ENCODE measurements around the gene HTT.
A peak's percentile ranks its signal among the peaks of the same experiment; 100 is the strongest.
"Not testable (repeated sequence)": the region's sequence is repeated elsewhere in the genome, so short reads cannot be mapped to it uniquely, and the experiment has no call there.

HTT gene

DNA sequence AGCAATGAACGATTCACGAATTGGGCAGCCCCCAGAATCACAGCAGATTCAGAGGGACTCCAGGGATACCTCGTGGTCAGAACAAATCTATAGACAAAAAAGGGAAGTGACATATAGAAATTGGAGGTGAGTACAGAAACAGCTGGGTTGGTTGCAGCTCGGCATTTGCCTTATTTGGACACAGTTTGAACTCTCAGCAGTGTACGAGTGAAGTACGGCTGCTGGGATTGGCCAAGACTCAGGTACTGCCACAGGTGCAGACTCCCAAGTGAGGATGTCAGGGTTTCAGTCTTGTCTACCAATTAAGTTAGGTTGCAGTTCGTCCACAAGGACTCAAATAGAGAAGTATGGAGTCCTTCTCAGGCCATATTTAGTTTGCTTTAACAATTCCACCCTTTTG is 28.3 kb upstream of the HTT start:
- DNase-seq (ENCODE audit: low read depth): no peak

- DNase-seq (ENCODE audit: low read depth): no peak
These were observed 27.9 kb upstream of the HTT start for GRCh38 chr4:3046623-3047022.

DNA sequence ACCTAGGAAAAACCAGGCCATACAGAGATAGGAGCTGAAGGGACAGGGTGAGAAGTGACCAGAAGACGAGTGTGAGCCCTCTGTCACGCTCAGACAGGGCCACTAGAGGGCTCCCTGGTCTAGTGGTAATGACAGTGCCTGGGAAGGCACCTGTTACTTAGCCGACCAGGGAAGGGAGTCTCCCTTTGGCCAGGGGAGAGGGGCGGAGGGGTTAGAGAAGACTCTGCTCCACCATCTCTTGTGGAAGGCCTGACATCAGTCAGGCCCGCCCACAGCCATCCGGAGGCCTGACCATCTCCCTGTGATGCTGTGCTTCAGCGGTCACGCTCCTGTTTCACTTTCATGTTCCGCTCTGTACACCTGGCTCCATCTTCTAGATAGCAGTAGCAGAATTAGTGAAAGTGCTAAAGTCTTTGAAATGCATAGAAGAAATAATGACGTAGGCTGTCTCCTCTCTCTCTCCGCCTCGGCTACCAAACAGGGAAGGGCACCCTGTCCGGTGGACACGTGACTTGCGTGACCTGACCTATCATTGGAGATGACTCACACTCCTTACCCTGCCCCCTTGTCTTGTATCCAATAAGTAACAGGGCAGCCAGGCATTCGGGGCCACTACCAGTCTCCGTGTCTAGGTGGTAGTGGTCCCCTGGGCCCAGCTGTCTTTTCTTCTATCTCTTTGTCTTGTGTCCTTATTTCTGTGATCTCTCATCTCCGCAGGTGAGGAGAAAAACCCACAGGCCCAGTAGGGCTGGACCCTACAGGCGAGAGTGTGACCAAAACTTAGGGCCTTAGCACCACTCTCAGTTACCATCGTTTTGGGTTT is 26.8 kb upstream of the HTT start:
- peak; percentile 22 for DNase-seq (ENCODE audit: low read depth)

GRCh38 chr4:3051141-3051897 is 23.2 kb upstream of the HTT start:
- not testable (repeated sequence) for DNase-seq (ENCODE audit: low read depth)

DNA sequence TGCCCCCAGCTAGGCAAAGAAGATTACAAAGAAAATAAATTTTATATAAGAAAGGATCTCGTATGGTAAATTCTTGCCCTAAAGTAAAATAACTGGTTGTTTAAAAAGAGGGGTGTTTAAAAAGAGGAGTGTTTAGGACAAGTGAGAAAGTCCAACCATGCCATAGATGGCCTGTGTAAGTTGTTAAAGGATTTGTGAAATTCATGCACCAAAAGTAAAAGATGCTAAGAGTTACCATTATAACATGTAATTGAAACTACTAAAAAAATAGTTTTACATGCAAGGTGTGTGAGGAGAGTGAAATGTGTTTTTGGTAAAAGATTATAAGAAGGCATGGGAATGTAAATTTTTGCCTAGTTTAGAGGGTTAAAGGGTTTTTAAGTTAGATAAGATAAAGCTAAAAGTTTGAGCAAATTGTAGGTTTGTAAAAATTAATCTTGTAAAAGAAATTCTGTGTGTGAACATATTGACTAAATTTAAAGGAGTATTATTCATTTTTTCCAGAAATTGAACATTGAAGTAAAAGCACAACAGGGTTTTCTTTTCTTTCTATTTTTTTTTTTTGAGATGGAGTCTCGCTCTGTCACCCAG is 20.2 kb upstream of the HTT start:
- no peak for DNase-seq (ENCODE audit: low read depth)

- DNase-seq (ENCODE audit: low read depth): no peak
These were observed 14.5 kb upstream of the HTT start for GRCh38 chr4:3059943-3060342.

GRCh38 chr4:3060946-3061345 is 13.5 kb upstream of the HTT start:
- DNase-seq (ENCODE audit: low read depth): no peak

DNA sequence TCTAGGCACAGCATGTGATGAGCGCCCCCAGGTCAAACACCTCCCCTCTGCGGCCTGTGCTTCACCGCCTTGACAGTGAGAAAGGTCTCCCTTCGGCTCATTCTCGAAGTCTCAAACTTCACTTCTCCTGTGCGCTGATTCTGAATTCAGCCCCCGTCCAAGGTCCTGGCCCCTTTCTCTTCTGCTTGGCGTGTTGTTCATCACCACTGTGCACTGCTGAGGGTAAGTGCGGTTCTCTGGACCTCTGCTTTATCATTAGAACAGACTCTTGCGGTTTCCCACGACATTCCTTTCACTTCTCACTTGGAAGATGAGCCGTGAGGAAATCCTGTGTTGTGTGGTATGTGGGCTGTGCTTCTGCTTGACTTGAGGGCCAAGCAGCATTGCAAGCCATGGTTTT is 12.0 kb upstream of the HTT start:
- no peak for DNase-seq (ENCODE audit: low read depth)

- DNase-seq (ENCODE audit: low read depth): no peak
These were observed 8.9 kb upstream of the HTT start for GRCh38 chr4:3065551-3065950.

DNA sequence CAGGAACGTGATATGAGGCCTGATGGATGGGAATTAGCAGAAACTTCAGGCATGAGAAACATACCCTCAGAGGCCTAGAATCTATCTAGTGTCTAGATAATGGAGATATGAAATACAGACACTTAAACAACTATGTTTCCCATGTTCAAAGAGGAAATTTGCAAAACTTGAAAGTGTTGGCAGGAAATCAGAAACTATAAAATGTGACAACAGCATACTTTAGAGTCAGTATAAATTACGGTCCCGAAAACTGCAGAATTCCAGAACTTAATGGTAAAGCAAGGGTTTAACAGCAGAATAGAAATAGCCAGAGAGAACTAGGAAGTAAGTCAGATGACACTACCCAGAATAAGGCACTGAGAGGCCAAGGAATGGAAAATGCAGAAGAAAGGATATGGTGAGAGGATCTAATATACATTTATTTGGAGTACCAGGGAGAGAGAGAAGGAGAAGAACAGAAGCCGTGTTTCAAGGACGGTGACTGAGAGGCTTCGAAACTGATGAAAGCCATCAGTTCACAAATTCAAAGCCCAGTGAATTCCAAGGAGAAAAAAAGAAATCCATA is 7.6 kb upstream of the HTT start:
- DNase-seq (ENCODE audit: low read depth): no peak

DNA sequence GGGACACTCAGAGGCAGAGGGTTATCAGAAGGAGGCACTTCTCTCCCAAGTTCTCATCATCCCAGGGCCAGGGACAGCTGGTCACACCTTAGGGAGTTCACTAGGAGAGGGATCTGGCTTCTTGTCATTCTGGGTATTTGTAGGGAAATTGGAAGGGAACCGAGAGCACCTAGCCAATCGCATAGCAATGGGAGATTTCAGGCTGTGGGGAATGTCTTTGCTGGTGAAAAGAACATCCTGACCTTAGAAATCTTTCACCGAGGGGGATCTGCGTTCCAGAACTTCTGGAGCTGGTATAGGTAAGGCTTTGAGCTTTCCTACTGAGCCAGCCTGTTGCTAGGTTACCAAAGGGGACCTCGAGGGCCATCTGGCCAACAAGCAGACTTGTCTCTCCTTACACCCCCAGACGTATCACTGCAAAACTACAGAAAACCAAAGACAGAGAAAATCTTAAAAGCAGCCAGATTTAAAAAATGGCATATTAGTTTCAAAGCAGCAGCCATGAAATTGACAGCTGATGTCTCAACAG is 6.9 kb upstream of the HTT start:
- DNase-seq (ENCODE audit: low read depth): no peak

- no peak for DNase-seq (ENCODE audit: low read depth)
These were observed 4.8 kb upstream of the HTT start for GRCh38 chr4:3069661-3070199.

DNA sequence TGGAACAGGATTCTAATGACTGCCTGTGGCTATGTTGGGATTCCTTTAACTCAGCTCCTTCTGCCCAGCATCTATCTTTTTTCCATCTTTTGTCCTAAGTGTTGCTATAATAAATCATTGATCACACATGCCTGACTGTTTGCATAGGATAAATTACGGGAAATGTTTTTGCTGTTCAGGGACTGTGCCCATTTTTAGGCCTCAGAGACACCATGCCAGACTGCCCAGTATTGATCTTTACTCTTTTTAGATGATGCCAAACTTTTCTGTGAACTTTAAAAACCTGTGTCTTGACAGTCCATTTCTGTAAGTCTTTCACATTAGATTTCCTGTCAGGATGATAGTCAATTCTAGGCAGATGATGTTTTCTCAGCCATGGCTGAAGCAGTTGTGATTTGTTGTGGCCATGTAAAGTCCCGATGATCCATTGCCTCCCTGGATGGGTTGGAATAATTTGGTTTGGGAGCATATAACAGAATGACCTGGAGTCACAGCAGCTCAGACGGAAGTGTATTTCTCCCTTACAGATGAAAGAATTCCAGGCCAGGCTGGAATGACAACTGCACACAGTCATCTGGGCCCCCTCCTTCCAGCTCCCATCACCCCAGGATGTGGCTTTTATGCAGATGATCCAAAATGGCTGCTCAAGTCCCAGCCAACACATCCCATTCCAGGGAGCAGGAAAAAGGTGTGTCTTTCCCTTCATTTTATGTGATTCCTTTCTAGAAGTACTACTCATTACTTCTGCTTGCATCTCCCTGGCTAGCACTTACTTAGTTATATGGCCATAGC is 3.6 kb upstream of the HTT start:
- DNase-seq (ENCODE audit: low read depth): no peak

GRCh38 chr4:3071811-3072210 is 2.7 kb upstream of the HTT start:
- DNase-seq (ENCODE audit: low read depth): no peak

GRCh38 chr4:3073158-3074077 is 1.1 kb upstream of the HTT start:
- DNase-seq (ENCODE audit: low read depth): no peak

DNA sequence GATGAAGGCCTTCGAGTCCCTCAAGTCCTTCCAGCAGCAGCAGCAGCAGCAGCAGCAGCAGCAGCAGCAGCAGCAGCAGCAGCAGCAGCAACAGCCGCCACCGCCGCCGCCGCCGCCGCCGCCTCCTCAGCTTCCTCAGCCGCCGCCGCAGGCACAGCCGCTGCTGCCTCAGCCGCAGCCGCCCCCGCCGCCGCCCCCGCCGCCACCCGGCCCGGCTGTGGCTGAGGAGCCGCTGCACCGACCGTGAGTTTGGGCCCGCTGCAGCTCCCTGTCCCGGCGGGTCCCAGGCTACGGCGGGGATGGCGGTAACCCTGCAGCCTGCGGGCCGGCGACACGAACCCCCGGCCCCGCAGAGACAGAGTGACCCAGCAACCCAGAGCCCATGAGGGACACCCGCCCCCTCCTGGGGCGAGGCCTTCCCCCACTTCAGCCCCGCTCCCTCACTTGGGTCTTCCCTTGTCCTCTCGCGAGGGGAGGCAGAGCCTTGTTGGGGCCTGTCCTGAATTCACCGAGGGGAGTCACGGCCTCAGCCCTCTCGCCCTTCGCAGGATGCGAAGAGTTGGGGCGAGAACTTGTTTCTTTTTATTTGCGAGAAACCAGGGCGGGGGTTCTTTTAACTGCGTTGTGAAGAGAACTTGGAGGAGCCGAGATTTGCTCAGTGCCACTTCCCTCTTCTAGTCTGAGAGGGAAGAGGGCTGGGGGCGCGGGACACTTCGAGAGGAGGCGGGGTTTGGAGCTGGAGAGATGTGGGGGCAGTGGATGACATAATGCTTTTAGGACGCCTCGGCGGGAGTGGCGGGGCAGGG is 568 bp downstream of the HTT start:
- peak; percentile 11 for DNase-seq (ENCODE audit: low read depth)

GRCh38 chr4:3075652-3075981 is 1.1 kb downstream of the HTT start:
- no peak for DNase-seq (ENCODE audit: low read depth)

GRCh38 chr4:3077796-3078195 is 3.3 kb downstream of the HTT start:
- no peak for DNase-seq (ENCODE audit: low read depth)

GRCh38 chr4:3079694-3080123 is 5.2 kb downstream of the HTT start:
- DNase-seq (ENCODE audit: low read depth): no peak

Data from stimulated activated CD8-positive, alpha-beta memory T cell treated with anti-CD3 and anti-CD28 coated beads, Interleukin-15, amount 100 ng/mL, for 24 hours (primary cell).